Measurements from ENCODE around the gene MBD6.
A peak's percentile ranks its signal among the peaks of the same experiment; 100 is the strongest.

Gene MBD6

DNA sequence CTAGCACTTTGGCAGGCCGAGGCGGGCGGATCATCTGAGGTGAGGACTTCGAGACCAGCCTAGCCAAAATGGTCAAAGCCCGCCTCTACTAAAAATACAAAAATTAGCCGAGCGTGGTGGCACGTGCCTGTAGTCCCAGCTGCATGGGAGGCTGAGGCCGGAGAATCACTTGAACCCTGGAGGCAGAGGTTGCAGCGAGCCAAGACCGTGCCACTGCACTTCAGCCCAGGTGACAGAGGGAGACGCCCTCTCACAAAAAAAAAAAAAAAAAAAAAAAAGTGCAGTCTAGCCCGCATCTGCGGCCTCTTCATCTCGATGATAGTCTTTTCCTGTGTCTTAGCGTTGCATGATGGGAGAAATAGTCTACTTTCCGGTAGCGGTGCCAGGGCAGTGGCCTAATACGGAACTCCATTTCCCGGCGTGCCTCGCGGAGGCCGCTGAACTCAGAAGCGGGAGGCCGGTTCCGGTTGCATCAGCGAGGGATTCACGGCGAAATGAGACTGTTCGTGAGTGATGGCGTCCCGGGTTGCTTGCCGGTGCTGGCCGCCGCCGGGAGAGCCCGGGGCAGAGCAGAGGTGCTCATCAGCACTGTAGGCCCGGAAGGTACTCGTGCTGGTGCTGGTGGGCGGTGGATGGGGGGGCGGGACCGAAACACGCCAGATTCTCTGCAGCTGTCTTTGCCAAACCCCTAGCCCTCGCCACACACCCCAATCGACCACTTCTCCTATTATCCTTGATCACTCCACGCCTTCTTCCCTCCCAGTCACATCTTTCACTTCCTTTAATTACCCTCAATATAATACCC is 34.8 kb upstream of the MBD6 start, which contains the start of gene MARS1:
TSS of gene MARS1 (plus strand) at position 472 of the 805 bp plus-strand sequence. CDS start at position 495, 23 bp downstream.
- no peaks in the 10 kb centered on the region for H3K27me3 ChIP-seq (replicated peaks; ENCODE audit: insufficient read depth, low read length)
- peak within 1 kb of the TSS; percentile 66; the same call in 1 of the 2 replicates for H3K27ac ChIP-seq (ENCODE audit: low read length)
- no peaks in the 10 kb centered on the region for H3K9me2 ChIP-seq (replicated peaks; ENCODE audit: insufficient read depth, low read length)
- H3K79me2 ChIP-seq (ENCODE audit: low read length) = peaks cover 41% of the 10 kb centered on the region
- H3K9me3 ChIP-seq (replicated peaks; ENCODE audit: insufficient read depth, low read length) = no peaks in the 10 kb centered on the region
- peak within 1 kb of the TSS; percentile 84 for H3K9ac ChIP-seq (ENCODE audit: low read length)
- peaks cover 16% of the 10 kb centered on the region; the same call in 1 of the 2 replicates for H3K36me3 ChIP-seq (replicated peaks; ENCODE audit: insufficient read depth, low read length)
- peak within 1 kb of the TSS; percentile 59 for H2AFZ ChIP-seq (ENCODE audit: low read length)
- peaks cover 14% of the 10 kb centered on the region for H3K4me1 ChIP-seq (ENCODE audit: low read length)
- DNase-seq = peak; percentile 98
- peak within 1 kb of the TSS; percentile 91 for H3K4me2 ChIP-seq (ENCODE audit: low read depth, low read length)
- H4K20me1 ChIP-seq (ENCODE audit: insufficient read depth, low read length) = no peaks in the 10 kb centered on the region
- TF ChIP-seq EZH2 (optimal IDR thresholded peaks at IDR 0.05; ENCODE audit: low read depth, low read length) = no peak
- TF ChIP-seq, protein P1, sequence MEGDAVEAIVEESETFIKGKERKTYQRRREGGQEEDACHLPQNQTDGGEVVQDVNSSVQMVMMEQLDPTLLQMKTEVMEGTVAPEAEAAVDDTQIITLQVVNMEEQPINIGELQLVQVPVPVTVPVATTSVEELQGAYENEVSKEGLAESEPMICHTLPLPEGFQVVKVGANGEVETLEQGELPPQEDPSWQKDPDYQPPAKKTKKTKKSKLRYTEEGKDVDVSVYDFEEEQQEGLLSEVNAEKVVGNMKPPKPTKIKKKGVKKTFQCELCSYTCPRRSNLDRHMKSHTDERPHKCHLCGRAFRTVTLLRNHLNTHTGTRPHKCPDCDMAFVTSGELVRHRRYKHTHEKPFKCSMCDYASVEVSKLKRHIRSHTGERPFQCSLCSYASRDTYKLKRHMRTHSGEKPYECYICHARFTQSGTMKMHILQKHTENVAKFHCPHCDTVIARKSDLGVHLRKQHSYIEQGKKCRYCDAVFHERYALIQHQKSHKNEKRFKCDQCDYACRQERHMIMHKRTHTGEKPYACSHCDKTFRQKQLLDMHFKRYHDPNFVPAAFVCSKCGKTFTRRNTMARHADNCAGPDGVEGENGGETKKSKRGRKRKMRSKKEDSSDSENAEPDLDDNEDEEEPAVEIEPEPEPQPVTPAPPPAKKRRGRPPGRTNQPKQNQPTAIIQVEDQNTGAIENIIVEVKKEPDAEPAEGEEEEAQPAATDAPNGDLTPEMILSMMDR (IDR thresholded peaks at IDR 0.05; ENCODE audit: low read length) = peak; percentile 41
- H3F3A ChIP-seq (ENCODE audit: insufficient read depth, low read length) = 0 out of 2 replicates have a peak, but pooled peaks cover 9% of the 10 kb centered on the region
- H3K4me3 ChIP-seq (ENCODE audit: low read length) = peak within 1 kb of the TSS; percentile 92

DNA sequence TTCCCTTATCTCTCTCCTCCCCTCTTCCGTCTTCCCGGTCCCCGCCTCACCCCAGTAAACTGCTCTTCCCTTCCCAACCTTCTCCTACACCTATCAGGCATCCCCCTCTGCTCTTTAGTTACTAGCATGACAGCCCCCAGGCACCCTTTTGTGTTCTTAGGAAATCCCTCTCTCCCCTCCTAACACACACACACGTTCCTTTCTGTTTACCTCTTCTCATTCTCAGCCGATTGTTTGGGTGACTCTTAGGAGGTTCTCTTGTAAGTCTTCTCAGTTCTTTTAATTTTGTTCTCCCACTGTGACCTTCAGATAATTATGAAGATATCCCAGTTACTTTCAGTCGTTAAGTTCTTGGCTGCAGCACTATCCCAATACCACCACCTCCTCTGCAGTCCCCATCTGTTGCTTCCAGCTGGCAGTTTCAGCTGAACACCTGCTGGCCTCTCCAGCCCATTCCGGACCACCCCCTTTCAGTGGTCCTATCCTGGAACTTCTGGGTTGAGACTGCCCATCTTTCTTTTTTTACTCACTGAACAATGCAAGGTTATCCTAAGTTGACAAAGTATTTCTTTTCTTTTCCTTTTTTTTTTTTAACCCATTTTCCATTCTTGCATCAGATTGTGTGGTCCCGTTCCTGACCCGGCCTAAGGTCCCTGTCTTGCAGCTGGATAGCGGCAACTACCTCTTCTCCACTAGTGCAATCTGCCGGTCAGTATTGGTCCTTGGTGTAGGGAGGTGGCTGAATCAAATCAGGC is 34.0 kb upstream of the MBD6 start:
- Histone ChIP-seq H3K4me2 (ENCODE audit: low read depth, low read length) (peak overlapping the region; percentile 91), H3K27me3 (replicated peaks; ENCODE audit: insufficient read depth, low read length) (no peaks in the 10 kb centered on the region), H2AFZ (ENCODE audit: low read length) (peak overlapping the region; percentile 33; the same call in 1 of the 2 replicates), H3K79me2 (ENCODE audit: low read length) (peaks cover 41% of the 10 kb centered on the region), H3K4me3 (ENCODE audit: low read length) (peak overlapping the region; percentile 92), H3K9ac (ENCODE audit: low read length) (peak overlapping the region; percentile 84), H3F3A (ENCODE audit: insufficient read depth, low read length) (0 out of 2 replicates have a peak, but pooled peaks cover 9% of the 10 kb centered on the region), H3K9me3 (replicated peaks; ENCODE audit: insufficient read depth, low read length) (no peaks in the 10 kb centered on the region), H3K4me1 (ENCODE audit: low read length) (peaks cover 14% of the 10 kb centered on the region), H3K9me2 (replicated peaks; ENCODE audit: insufficient read depth, low read length) (no peaks in the 10 kb centered on the region), H4K20me1 (ENCODE audit: insufficient read depth, low read length) (no peaks in the 10 kb centered on the region), H3K36me3 (replicated peaks; ENCODE audit: insufficient read depth, low read length) (peaks cover 16% of the 10 kb centered on the region; the same call in 1 of the 2 replicates), H3K27ac (ENCODE audit: low read length) (peak overlapping the region; percentile 66; the same call in 1 of the 2 replicates)
- peak; percentile 28 for DNase-seq
- TF ChIP-seq, protein P1 (IDR thresholded peaks at IDR 0.05; ENCODE audit: low read length) = no peak
- TF ChIP-seq EZH2 (optimal IDR thresholded peaks at IDR 0.05; ENCODE audit: low read depth, low read length) (no peak), EZH2phosphoT487 (IDR thresholded peaks at IDR 0.05; ENCODE audit: low read length) (no peak)

DNA sequence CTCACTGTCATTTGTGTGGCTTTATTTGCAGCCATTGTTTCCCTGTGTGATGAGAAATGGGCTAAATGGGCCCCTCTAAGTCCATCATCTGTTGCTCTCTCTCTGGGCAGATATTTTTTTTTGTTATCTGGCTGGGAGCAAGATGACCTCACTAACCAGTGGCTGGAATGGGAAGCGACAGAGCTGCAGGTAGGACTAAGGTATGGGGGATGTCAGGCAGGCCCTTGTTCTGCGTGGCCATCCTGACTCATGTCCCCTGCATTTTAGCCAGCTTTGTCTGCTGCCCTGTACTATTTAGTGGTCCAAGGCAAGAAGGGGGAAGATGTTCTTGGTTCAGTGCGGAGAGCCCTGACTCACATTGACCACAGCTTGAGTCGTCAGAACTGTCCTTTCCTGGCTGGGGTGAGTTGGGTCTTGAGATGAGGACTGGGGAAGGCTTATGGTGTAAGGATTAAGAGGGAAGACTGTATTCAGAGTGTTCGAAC is 33.4 kb upstream of the MBD6 start:
- Histone ChIP-seq H3K9ac (ENCODE audit: low read length) (peak overlapping the region; percentile 84; the same call in 1 of the 2 replicates), H3K27ac (ENCODE audit: low read length) (peak overlapping the region; percentile 66; the same call in 1 of the 2 replicates), H3K4me1 (ENCODE audit: low read length) (peaks cover 14% of the 10 kb centered on the region), H2AFZ (ENCODE audit: low read length) (no peak overlapping the region), H3F3A (ENCODE audit: insufficient read depth, low read length) (0 out of 2 replicates have a peak, but pooled peaks cover 9% of the 10 kb centered on the region), H3K27me3 (replicated peaks; ENCODE audit: insufficient read depth, low read length) (no peaks in the 10 kb centered on the region), H3K79me2 (ENCODE audit: low read length) (peaks cover 41% of the 10 kb centered on the region), H4K20me1 (ENCODE audit: insufficient read depth, low read length) (no peaks in the 10 kb centered on the region), H3K4me3 (ENCODE audit: low read length) (peak overlapping the region; percentile 92), H3K9me2 (replicated peaks; ENCODE audit: insufficient read depth, low read length) (no peaks in the 10 kb centered on the region), H3K4me2 (ENCODE audit: low read depth, low read length) (peak overlapping the region; percentile 91), H3K36me3 (replicated peaks; ENCODE audit: insufficient read depth, low read length) (peaks cover 16% of the 10 kb centered on the region; the same call in 1 of the 2 replicates), H3K9me3 (replicated peaks; ENCODE audit: insufficient read depth, low read length) (no peaks in the 10 kb centered on the region)
- no peak for DNase-seq
- no peak for TF ChIP-seq EZH2 (optimal IDR thresholded peaks at IDR 0.05; ENCODE audit: low read depth, low read length)
- TF ChIP-seq, protein P1 (IDR thresholded peaks at IDR 0.05; ENCODE audit: low read length) = no peak
- TF ChIP-seq EZH2phosphoT487 (IDR thresholded peaks at IDR 0.05; ENCODE audit: low read length) = no peak

All from MM.1S (cell line).